Common myeloid progenitor, CD34-positive (primary cell): Measurements from ENCODE around the gene PAPOLG.
A peak's percentile ranks its signal among the peaks of the same experiment; 100 is the strongest.

Source experiments
- CTCF ChIA-PET: fragments of 350-600 bp; sonication (Branson Sonifier 250); formaldehyde crosslinking; loops from one replicate; lab custom pipeline; 2021; ENCODE audit warnings: antibody characterized with exemption; lab: Charles Lee
- POLR2A ChIA-PET: fragments of 350-600 bp; sonication (Branson Sonifier 250); formaldehyde crosslinking; loops from one replicate; lab custom pipeline; 2021; ENCODE audit warnings: antibody characterized with exemption; lab: Charles Lee
- DNase-seq, 3 donors: peaks; one replicate each; pipeline versions ENCODE4 v3.0.0 to v3.0.0-alpha.2; 2013
- H3K27ac ChIP-seq, 2 experiments: 1 replicate in 1 of 2; 2 replicates in 1 of 2; pipeline ENCODE4 v1.7.0; 2013; ENCODE audit warnings: inconsistent platforms in 2 of 2, low read length in 2 of 2, mild to moderate bottlenecking in 2 of 2, low read depth in 1 of 2, moderate library complexity in 1 of 2; ENCODE audit not compliant: severe bottlenecking in 2 of 2, insufficient read depth in 1 of 2, poor library complexity in 1 of 2
- H3K27me3 ChIP-seq, 5 experiments: replicated peaks in 2 of 5; 1 replicate in 3 of 5; 2 replicates in 2 of 5; pipeline versions ENCODE4 v1.6.1 to v1.7.0; 2013; ENCODE audit warnings: low read length in 4 of 5, mild to moderate bottlenecking in 2 of 5, moderate library complexity in 2 of 5, inconsistent platforms in 1 of 5; ENCODE audit not compliant: insufficient read depth in 5 of 5, control insufficient read depth in 4 of 5
- H3K36me3 ChIP-seq, 4 experiments: 1 replicate in 2 of 4; 2 replicates in 2 of 4; pipeline versions ENCODE4 v1.6.1 to v1.7.0; 2013; ENCODE audit warnings: low read length in 3 of 4, control low read depth in 1 of 4, mild to moderate bottlenecking in 1 of 4; ENCODE audit not compliant: control insufficient read depth in 4 of 4, insufficient read depth in 4 of 4
- H3K4me1 ChIP-seq, 4 experiments: 1 replicate in 3 of 4; 2 replicates in 1 of 4; pipeline versions ENCODE4 v1.6.1 to v1.7.1; 2013; ENCODE audit warnings: low read length in 3 of 4, mild to moderate bottlenecking in 3 of 4, control low read depth in 1 of 4, inconsistent platforms in 1 of 4, moderate library complexity in 1 of 4; ENCODE audit not compliant: control insufficient read depth in 4 of 4, insufficient read depth in 4 of 4; ENCODE audit errors: control extremely low read depth in 1 of 4
- H3K4me3 ChIP-seq, 7 experiments: 1 replicate in 4 of 7; 2 replicates in 3 of 7; pipeline versions ENCODE4 v1.5.1 to v1.7.0; 2013; ENCODE audit warnings: mild to moderate bottlenecking in 7 of 7, low read length in 6 of 7, moderate library complexity in 6 of 7, inconsistent platforms in 2 of 7, low read depth in 2 of 7, control low read depth in 1 of 7; ENCODE audit not compliant: insufficient read depth in 4 of 7, control insufficient read depth in 1 of 7; ENCODE audit errors: extremely low read depth in 1 of 7
- H3K9me3 ChIP-seq, 5 experiments: 1 replicate in 4 of 5; 2 replicates in 1 of 5; pipeline versions ENCODE4 v1.6.1 to v1.7.1; 2013; ENCODE audit warnings: low read length in 4 of 5, mild to moderate bottlenecking in 2 of 5, inconsistent platforms in 1 of 5, low read depth in 1 of 5, moderate library complexity in 1 of 5; ENCODE audit not compliant: control insufficient read depth in 4 of 5, insufficient read depth in 2 of 5; ENCODE audit errors: control extremely low read depth in 1 of 5
- WGBS: methylation state at CpG from one replicate; pipeline ENCODE4 v1.1.5; 2013; ENCODE audit not compliant: insufficient coverage; 5-methylcytosine and 5-hydroxymethylcytosine counted together

Gene PAPOLG

DNA sequence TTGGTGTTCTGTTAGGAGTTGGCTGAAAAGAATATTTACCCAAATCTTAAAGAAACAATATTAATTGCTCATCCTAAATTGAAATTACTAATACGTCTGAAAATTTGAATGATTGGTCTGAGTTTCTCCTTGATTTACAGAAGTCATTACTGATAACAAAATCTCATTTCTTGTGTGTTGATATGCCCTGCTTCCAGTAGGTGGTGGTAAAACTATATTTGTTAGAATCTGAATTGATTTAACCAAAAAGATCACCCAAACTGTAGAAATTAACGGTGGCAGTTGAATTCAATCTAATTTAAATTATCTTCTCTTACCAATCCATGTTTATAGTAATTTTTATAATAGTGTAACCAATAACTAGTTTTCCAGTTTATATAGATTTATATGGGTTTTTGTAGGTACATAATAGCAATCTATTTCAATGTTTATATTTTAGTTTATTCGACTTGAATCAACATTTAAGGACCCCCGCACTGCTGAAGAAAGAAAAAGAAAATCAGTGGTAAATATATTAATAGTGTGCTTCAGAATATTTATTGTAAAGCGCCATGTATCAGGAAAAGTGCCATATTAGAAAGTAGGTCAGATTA, 38.3 kb downstream of the PAPOLG start:
- Histone ChIP-seq H3K9me3 (no peaks in the 10 kb centered on the region), H3K27ac (peak overlapping the region in 1 of 2 experiments; percentile 9), H3K4me1 (peaks cover 12 to 31% (median 16%) of the 10 kb centered on the region in 4 experiments), H3K36me3 (peaks cover 7 to 65% (median 30%) of the 10 kb centered on the region in 4 experiments), H3K4me3 (no peak overlapping the region), H3K27me3 (no peaks in the 10 kb centered on the region)
- POLR2A ChIA-PET: no interaction called here
- CTCF ChIA-PET: interaction anchor here (1.0 to 2.1 kb wide), 5 partner anchors 17 to 211 kb away, joined by 3 to 16 read pairs (median 6); no protein-coding TSS in a partner anchor
- WGBS: 100% methylated on average over 1 of the region's 5 CpGs
- peak; percentile 46 to 74 (median 69) for DNase-seq

- Histone ChIP-seq H3K36me3 (peaks cover 3 to 52% (median 21%) of the 10 kb centered on the region in 4 experiments), H3K27ac (peak overlapping the region in 1 of 2 experiments; percentile 69), H3K4me1 (peaks cover 12 to 31% (median 16%) of the 10 kb centered on the region in 4 experiments), H3K4me3 (peak overlapping the region in 3 of 7 experiments; percentile 4 to 15 (median 7)), H3K9me3 (no peaks in the 10 kb centered on the region), H3K27me3 (no peaks in the 10 kb centered on the region)
- POLR2A ChIA-PET: interaction anchor here (0.9 kb wide), 1 partner anchor 85 kb away, joined by 7 read pairs; the partner anchor contains the start of gene REL
- CTCF ChIA-PET: interaction anchor here (0.6 to 1.8 kb wide), 4 partner anchors 18 to 315 kb away, joined by 3 to 11 read pairs (median 4); no protein-coding TSS in a partner anchor
- 49% methylated on average over 4 of the region's 6 CpGs for WGBS
- DNase-seq: peak; percentile 75 to 92 (median 86)
These were observed 40.8 kb downstream of the PAPOLG start for GRCh38 chr2:60796573-60797509.

DNA sequence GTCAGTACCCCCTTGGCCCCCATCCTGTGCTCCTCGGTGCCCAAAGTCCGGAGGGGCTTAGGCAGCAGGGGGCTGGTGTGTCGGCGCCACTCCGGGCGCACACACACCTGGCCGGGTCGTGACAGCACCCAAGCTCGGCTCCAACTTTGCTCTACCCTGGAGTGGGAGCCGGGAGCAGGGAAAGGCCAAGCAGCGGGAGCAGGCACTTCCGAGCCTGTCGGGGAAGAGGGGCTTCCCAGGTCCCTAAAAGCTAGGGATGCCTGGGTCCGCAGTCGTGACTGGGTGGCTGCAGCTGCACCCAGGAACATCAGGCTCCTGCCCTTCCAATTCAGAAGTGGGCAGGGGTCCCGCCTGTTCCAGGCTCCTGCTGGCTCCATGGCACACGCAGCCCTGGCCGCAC, 48.4 kb downstream of the PAPOLG start:
- ChIA-PET POLR2A (no interaction called here), CTCF (interaction anchor here (0.9 to 2.3 kb wide), 4 partner anchors 9 to 196 kb away, joined by 3 to 9 read pairs (median 6); no protein-coding TSS in a partner anchor)
- H3K27ac ChIP-seq: no peak overlapping the region
- no peak for DNase-seq
- no peaks in the 10 kb centered on the region for H3K9me3 ChIP-seq
- peaks cover 5 to 16% (median 10%) of the 10 kb centered on the region in 4 experiments for H3K4me1 ChIP-seq
- H3K27me3 ChIP-seq: no peaks in the 10 kb centered on the region
- H3K36me3 ChIP-seq: peaks cover 0 to 12% (median 4%) of the 10 kb centered on the region in 4 experiments
- H3K4me3 ChIP-seq: no peak overlapping the region
- over 99% methylated on average over 16 of the region's 18 CpGs for WGBS

DNA sequence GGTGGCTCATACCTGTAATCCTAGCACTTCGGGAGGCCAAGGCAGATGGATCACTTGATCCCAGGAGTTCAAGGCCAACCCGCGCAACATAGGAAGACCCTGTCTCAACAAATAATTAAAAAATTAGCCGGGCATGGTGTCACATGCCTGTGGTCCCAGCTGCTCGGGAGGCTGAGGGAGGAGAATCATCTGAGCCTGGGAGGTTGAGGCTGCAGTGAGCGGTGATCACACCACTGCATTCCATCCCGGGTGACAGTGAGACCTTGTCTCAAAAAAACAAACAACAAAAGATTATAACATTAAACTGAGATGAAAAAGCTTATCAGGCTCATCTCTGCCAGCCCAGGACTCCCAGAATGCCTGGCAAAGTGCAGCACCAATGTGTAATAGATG, 50.5 kb downstream of the PAPOLG start:
- POLR2A ChIA-PET: interaction anchor here (1.2 kb wide), 1 partner anchor 11 kb away, joined by 3 read pairs; no protein-coding TSS in a partner anchor
- H3K4me1 ChIP-seq: peaks cover 5 to 16% (median 10%) of the 10 kb centered on the region in 4 experiments
- H3K4me3 ChIP-seq: no peak overlapping the region
- H3K9me3 ChIP-seq: no peaks in the 10 kb centered on the region
- no peak for DNase-seq
- H3K36me3 ChIP-seq: peaks cover 0 to 6% (median 3%) of the 10 kb centered on the region in 4 experiments
- no peaks in the 10 kb centered on the region for H3K27me3 ChIP-seq
- H3K27ac ChIP-seq: peak overlapping the region in 1 of 2 experiments; percentile 41
- WGBS: 90% methylated on average over 5 of the region's 7 CpGs
- CTCF ChIA-PET: interaction anchor here (1.3 to 2.3 kb wide), 4 partner anchors 8 to 194 kb away, joined by 3 to 10 read pairs (median 8); no protein-coding TSS in a partner anchor

GRCh38 chr2:60806988-60807681, 51.1 kb downstream of the PAPOLG start:
- POLR2A ChIA-PET: interaction anchor here (1.2 kb wide), 1 partner anchor 10 kb away, joined by 3 read pairs; no protein-coding TSS in a partner anchor
- Histone ChIP-seq H3K27me3 (no peaks in the 10 kb centered on the region), H3K4me1 (peaks cover 5 to 16% (median 10%) of the 10 kb centered on the region in 4 experiments), H3K4me3 (no peak overlapping the region), H3K27ac (peak overlapping the region in 1 of 2 experiments; percentile 41), H3K36me3 (peaks cover 0 to 3% (median 2%) of the 10 kb centered on the region in 4 experiments), H3K9me3 (no peaks in the 10 kb centered on the region)
- CTCF ChIA-PET: interaction anchor here (1.1 to 2.3 kb wide), 3 partner anchors 80 to 193 kb away, joined by 3 to 9 read pairs (median 4); no protein-coding TSS in a partner anchor
- WGBS: 82% methylated on average over 2 of the region's 6 CpGs
- DNase-seq: peak in 2 of 3 donors; percentile 14 to 15

DNA sequence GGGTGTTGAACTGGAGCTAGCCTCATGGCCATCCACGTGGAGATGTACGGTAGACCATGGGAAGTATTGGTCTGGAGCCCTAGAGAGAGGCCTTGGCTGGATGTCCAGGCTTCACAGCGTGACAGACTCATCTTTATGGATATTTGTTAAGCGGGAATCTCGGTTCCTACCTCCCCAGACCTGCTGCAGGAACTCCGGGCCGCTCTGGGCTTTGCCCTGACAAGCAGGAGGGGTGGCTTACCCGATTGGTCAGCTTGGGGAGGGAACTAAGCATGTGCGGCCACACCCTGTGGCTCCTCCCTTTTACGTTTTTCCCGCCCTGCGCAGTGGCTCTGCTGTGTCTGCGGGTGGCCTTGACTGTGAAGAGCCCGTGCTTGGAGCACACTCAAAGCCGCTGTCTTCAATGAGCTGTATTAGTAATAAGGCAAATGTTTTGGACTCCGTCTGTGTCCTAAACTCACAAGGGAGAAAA, 52.3 kb downstream of the PAPOLG start:
- no peaks in the 10 kb centered on the region for H3K27me3 ChIP-seq
- ChIA-PET CTCF (interaction anchor here (1.1 to 1.3 kb wide), 2 partner anchors 79 to 192 kb away, joined by 3 to 4 read pairs; no protein-coding TSS in a partner anchor), POLR2A (no interaction called here)
- no peak for DNase-seq
- no peak overlapping the region for H3K4me3 ChIP-seq
- H3K27ac ChIP-seq: no peak overlapping the region
- 96% methylated on average over 14 of the region's 16 CpGs for WGBS
- peaks cover 5 to 16% (median 10%) of the 10 kb centered on the region in 4 experiments for H3K4me1 ChIP-seq
- peaks cover 0 to 3% (median 0%) of the 10 kb centered on the region in 4 experiments for H3K36me3 ChIP-seq
- H3K9me3 ChIP-seq: no peaks in the 10 kb centered on the region
